ENCODE results near the gene LRRC55.

The LRRC55 gene

GRCh38 chr11:57192316-57192715 lies 10.6 kb downstream of the LRRC55 start (continued):
- TF ChIP-seq ZFP69B (tag by site-specific recombination; IDR thresholded peaks at IDR 0.05) (no peak), ZBTB20 (tag by site-specific recombination; IDR thresholded peaks at IDR 0.05) (no peak), ZNF518A (tag by site-specific recombination; conservative IDR thresholded peaks at IDR 0.05; ENCODE audit: low read depth) (no peak), IKZF3 (tag by site-specific recombination; IDR thresholded peaks at IDR 0.05) (no peak), ZNF530 (tag by site-specific recombination; IDR thresholded peaks at IDR 0.05; ENCODE audit: low read depth) (no peak), ZSCAN30 (tag by site-specific recombination; IDR thresholded peaks at IDR 0.05) (no peak)
- TF ChIP-seq, protein P1, sequence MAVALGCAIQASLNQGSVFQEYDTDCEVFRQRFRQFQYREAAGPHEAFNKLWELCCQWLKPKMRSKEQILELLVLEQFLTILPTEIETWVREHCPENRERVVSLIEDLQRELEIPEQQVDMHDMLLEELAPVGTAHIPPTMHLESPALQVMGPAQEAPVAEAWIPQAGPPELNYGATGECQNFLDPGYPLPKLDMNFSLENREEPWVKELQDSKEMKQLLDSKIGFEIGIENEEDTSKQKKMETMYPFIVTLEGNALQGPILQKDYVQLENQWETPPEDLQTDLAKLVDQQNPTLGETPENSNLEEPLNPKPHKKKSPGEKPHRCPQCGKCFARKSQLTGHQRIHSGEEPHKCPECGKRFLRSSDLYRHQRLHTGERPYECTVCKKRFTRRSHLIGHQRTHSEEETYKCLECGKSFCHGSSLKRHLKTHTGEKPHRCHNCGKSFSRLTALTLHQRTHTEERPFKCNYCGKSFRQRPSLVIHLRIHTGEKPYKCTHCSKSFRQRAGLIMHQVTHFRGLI (tag by site-specific recombination; IDR thresholded peaks at IDR 0.05): no peak

DNA sequence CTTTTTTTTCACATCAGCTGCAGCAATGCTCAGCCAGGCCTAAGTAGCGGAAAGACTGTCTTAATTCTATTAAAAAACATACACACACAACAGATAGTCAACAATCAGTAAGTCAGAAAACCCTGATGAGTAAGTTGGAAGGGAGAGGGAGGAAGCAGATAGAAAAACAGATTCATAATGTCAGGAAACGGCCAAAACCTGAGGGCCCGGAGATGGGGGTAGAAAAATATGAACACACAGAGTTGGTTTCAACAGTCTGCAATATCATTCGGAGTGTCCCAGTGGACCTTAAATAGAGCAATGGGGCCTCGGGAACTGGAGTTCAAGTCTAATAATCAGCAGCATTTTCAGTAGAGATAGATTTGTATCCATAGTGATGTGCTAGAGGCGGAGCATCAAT lies 14.8 kb downstream of the LRRC55 start:
- POLR2A ChIA-PET: no interaction called here

GRCh38 chr11:57197762-57198161 lies 16.0 kb downstream of the LRRC55 start:
- no peak overlapping the region for H3K4me3 ChIP-seq (ENCODE audit: low read depth, low read length)
- H3K36me3 ChIP-seq (ENCODE audit: control insufficient read depth in 2 of 2, insufficient read depth in 1 of 2, low read length in 2 of 2): no peaks in the 10 kb centered on the region
- no peaks in the 10 kb centered on the region for H3K9me3 ChIP-seq (ENCODE audit: control insufficient read depth, insufficient read depth, low read depth, low read length)
- H3K4me1 ChIP-seq (ENCODE audit: control insufficient read depth, insufficient read depth, low read length): no peaks in the 10 kb centered on the region
- ChIA-PET CTCF (interaction anchor here (0.8 kb wide), 1 partner anchor 51 kb away, joined by 3 read pairs; no protein-coding TSS in a partner anchor), POLR2A (no interaction called here)
- no peak overlapping the region for H3K27ac ChIP-seq (ENCODE audit: extremely low read depth, low read depth, low read length)
- TF ChIP-seq ZNF292 (tag by site-specific recombination; IDR thresholded peaks at IDR 0.05; ENCODE audit: borderline replicate concordance, low read depth) (no peak), HOXC10 (CRISPR knock-in tag; IDR thresholded peaks at IDR 0.05) (no peak), ZNF362 (tag by site-specific recombination; IDR thresholded peaks at IDR 0.05) (no peak), SP7 (tag by site-specific recombination; IDR thresholded peaks at IDR 0.05) (no peak), ZFP37 (tag by site-specific recombination; IDR thresholded peaks at IDR 0.05) (no peak), ZNF433 (tag by site-specific recombination; IDR thresholded peaks at IDR 0.05; ENCODE audit: low read depth) (no peak), KLF10 (tag by site-specific recombination; IDR thresholded peaks at IDR 0.05) (no peak)
- TF ChIP-seq, protein P2, sequence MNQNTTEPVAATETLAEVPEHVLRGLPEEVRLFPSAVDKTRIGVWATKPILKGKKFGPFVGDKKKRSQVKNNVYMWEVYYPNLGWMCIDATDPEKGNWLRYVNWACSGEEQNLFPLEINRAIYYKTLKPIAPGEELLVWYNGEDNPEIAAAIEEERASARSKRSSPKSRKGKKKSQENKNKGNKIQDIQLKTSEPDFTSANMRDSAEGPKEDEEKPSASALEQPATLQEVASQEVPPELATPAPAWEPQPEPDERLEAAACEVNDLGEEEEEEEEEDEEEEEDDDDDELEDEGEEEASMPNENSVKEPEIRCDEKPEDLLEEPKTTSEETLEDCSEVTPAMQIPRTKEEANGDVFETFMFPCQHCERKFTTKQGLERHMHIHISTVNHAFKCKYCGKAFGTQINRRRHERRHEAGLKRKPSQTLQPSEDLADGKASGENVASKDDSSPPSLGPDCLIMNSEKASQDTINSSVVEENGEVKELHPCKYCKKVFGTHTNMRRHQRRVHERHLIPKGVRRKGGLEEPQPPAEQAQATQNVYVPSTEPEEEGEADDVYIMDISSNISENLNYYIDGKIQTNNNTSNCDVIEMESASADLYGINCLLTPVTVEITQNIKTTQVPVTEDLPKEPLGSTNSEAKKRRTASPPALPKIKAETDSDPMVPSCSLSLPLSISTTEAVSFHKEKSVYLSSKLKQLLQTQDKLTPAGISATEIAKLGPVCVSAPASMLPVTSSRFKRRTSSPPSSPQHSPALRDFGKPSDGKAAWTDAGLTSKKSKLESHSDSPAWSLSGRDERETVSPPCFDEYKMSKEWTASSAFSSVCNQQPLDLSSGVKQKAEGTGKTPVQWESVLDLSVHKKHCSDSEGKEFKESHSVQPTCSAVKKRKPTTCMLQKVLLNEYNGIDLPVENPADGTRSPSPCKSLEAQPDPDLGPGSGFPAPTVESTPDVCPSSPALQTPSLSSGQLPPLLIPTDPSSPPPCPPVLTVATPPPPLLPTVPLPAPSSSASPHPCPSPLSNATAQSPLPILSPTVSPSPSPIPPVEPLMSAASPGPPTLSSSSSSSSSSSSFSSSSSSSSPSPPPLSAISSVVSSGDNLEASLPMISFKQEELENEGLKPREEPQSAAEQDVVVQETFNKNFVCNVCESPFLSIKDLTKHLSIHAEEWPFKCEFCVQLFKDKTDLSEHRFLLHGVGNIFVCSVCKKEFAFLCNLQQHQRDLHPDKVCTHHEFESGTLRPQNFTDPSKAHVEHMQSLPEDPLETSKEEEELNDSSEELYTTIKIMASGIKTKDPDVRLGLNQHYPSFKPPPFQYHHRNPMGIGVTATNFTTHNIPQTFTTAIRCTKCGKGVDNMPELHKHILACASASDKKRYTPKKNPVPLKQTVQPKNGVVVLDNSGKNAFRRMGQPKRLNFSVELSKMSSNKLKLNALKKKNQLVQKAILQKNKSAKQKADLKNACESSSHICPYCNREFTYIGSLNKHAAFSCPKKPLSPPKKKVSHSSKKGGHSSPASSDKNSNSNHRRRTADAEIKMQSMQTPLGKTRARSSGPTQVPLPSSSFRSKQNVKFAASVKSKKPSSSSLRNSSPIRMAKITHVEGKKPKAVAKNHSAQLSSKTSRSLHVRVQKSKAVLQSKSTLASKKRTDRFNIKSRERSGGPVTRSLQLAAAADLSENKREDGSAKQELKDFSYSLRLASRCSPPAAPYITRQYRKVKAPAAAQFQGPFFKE (tag by site-specific recombination; IDR thresholded peaks at IDR 0.05; ENCODE audit: borderline replicate concordance): no peak

More for the DNA sequence above, 14.8 kb downstream of the LRRC55 start:
- Histone ChIP-seq H3K36me3 (ENCODE audit: control insufficient read depth in 2 of 2, insufficient read depth in 1 of 2, low read length in 2 of 2) (no peaks in the 10 kb centered on the region), H3K4me1 (ENCODE audit: control insufficient read depth, insufficient read depth, low read length) (no peaks in the 10 kb centered on the region), H3K9me3 (ENCODE audit: control insufficient read depth, insufficient read depth, low read depth, low read length) (no peaks in the 10 kb centered on the region), H3K27ac (ENCODE audit: extremely low read depth, low read depth, low read length) (no peak overlapping the region), H3K4me3 (ENCODE audit: low read depth, low read length) (no peak overlapping the region)
- CTCF ChIA-PET: interaction anchor here (0.6 to 0.8 kb wide), 2 partner anchors 53 to 314 kb away, joined by 3 read pairs; no protein-coding TSS in a partner anchor
- TF ChIP-seq, protein P3, sequence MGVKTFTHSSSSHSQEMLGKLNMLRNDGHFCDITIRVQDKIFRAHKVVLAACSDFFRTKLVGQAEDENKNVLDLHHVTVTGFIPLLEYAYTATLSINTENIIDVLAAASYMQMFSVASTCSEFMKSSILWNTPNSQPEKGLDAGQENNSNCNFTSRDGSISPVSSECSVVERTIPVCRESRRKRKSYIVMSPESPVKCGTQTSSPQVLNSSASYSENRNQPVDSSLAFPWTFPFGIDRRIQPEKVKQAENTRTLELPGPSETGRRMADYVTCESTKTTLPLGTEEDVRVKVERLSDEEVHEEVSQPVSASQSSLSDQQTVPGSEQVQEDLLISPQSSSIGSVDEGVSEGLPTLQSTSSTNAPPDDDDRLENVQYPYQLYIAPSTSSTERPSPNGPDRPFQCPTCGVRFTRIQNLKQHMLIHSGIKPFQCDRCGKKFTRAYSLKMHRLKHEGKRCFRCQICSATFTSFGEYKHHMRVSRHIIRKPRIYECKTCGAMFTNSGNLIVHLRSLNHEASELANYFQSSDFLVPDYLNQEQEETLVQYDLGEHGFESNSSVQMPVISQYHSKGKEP (tag by site-specific recombination; IDR thresholded peaks at IDR 0.05): no peak
- TF ChIP-seq ZNF843 (tag by site-specific recombination; IDR thresholded peaks at IDR 0.05) (no peak), OVOL3 (tag by site-specific recombination; IDR thresholded peaks at IDR 0.05) (no peak), ZFHX2 (tag by site-specific recombination; conservative IDR thresholded peaks at IDR 0.05) (no peak), ZNF391 (tag by site-specific recombination; IDR thresholded peaks at IDR 0.05; ENCODE audit: borderline replicate concordance, low read depth) (no peak)
